ENCODE results near the gene MYL7. TPM values are rescaled to one million over a fixed set of nuclear protein-coding genes. Genes with fewer than 3 reads are reported as not detected.

MYL7 gene
- polyA plus RNA-seq, 3 donors: 0.15 to 57.8 (median 0.18) TPM

- WGBS, 3 donors: 71 to 87% (median 83%) methylated on average over 7 to 8 of the region's 8 CpGs
- H3K27ac ChIP-seq (ENCODE audit: low read depth, low read length): no peak overlapping the region
These were observed 44.7 kb downstream of the MYL7 start for GRCh38 chr7:44096326-44096881.

- no peak overlapping the region for H3K27ac ChIP-seq (ENCODE audit: low read depth, low read length)
- 83 to 96% (median 89%) methylated on average over 3 of the region's 3 CpGs for WGBS, 3 donors
These were observed 45.4 kb downstream of the MYL7 start for GRCh38 chr7:44095781-44096180.

- no peak overlapping the region for H3K27ac ChIP-seq (ENCODE audit: low read depth, low read length)
- WGBS, 3 donors: 47 to 71% (median 63%) methylated on average over 2 of the region's 2 CpGs
These were observed 46.1 kb downstream of the MYL7 start for GRCh38 chr7:44094883-44095592.

GRCh38 chr7:44094365-44094764 is 46.8 kb downstream of the MYL7 start:
- 50 to 59% (median 53%) methylated on average over 2 of the region's 2 CpGs for WGBS, 3 donors
- H3K27ac ChIP-seq (ENCODE audit: low read depth, low read length): no peak overlapping the region

GRCh38 chr7:44093102-44093641 is 48.0 kb downstream of the MYL7 start:
- 75 to 80% (median 80%) methylated on average over 6 of the region's 6 CpGs for WGBS, 3 donors

More at GRCh38 chr7:44093102-44093641, 48.0 kb downstream of the MYL7 start:
- no peak overlapping the region for H3K27ac ChIP-seq (ENCODE audit: low read depth, low read length)

Other genes with a start within 250 kb of the MYL7 start
- gene URGCP, start 234.7 kb downstream of the MYL7 start, polyA plus RNA-seq: 10 to 100 TPM in 2 of 3 donors, 1 to 10 TPM in 1; 10.0 to 21.6 (median 20.1) TPM
- gene UBE2D4, start 214.9 kb downstream of the MYL7 start, polyA plus RNA-seq: 10 to 100 TPM; 10.3 to 21.4 (median 14.8) TPM
- under 1 TPM in 1 of 3 donors, not detected in 2; 0.03 TPM for gene SPDYE1, start 143.4 kb downstream of the MYL7 start, polyA plus RNA-seq
- gene DBNL, start 96.6 kb downstream of the MYL7 start, polyA plus RNA-seq: 100 to 1,000 TPM in 2 of 3 donors, 10 to 100 TPM in 1; 39.4 to 111 (median 101) TPM
- gene PGAM2, start 75.8 kb downstream of the MYL7 start, polyA plus RNA-seq: 1 to 10 TPM; 1.3 to 5.4 (median 2.1) TPM
- 10 to 100 TPM in 2 of 3 donors, 1 to 10 TPM in 1; 8.8 to 13.9 (median 11.3) TPM for gene POLM, start 58.8 kb downstream of the MYL7 start, polyA plus RNA-seq
- gene AEBP1, start 37.0 kb downstream of the MYL7 start, polyA plus RNA-seq: 10 to 100 TPM; 10.2 to 71.6 (median 65.6) TPM
- gene POLD2, start 17.8 kb downstream of the MYL7 start, polyA plus RNA-seq: 100 to 1,000 TPM in 1 of 3 donors, 10 to 100 TPM in 2; 51.4 to 116 (median 96.0) TPM
- gene GCK, start 48.1 kb upstream of the MYL7 start, polyA plus RNA-seq: 1 to 10 TPM in 1 of 3 donors, under 1 TPM in 2; 0.56 to 1.4 (median 0.64) TPM
- 10 to 100 TPM; 41.7 to 59.5 (median 43.5) TPM for gene YKT6, start 59.6 kb upstream of the MYL7 start, polyA plus RNA-seq
- 1 to 10 TPM in 1 of 3 donors, under 1 TPM in 2; 0.28 to 1.3 (median 0.56) TPM for gene CAMK2B, start 184.3 kb upstream of the MYL7 start, polyA plus RNA-seq